Tibial nerve (tissue), 4 donors: Measurements from ENCODE around the gene ZNF234. TPM values are rescaled to one million over a fixed set of nuclear protein-coding genes. Genes with fewer than 3 reads are reported as not detected.
"Not testable (repeated sequence)": the region's sequence is repeated elsewhere in the genome, so short reads cannot be mapped to it uniquely, and the experiment has no call there.

ENCODE experiments used
- DNase-seq, 2 donors: peaks; one replicate each; pipeline ENCODE4 v3.0.0-alpha.2; 2019; ENCODE audit warnings: low spot score in 2 of 2
- H3K27ac ChIP-seq, 4 donors: fragments of 200-600 bp; sonication (generic) in 3 of 4; one replicate each; pipeline ENCODE4 v1.5.1; 2017 to 2019; ENCODE audit warnings: mild to moderate bottlenecking in 1 of 4
- H3K27me3 ChIP-seq, 2 donors: fragments of 200-600 bp; sonication (generic) in 1 of 2; one replicate each; pipeline versions ENCODE4 v1.5.1 to v1.6.0; 2017 to 2019
- H3K36me3 ChIP-seq, 3 donors: fragments of 200-600 bp; sonication (generic); one replicate each; pipeline ENCODE4 v1.5.1; 2018 to 2019
- H3K4me1 ChIP-seq, 4 donors: fragments of 200-600 bp; sonication (generic) in 3 of 4; one replicate each; pipeline ENCODE4 v1.5.1; 2017 to 2019
- H3K4me3 ChIP-seq, 4 donors: fragments of 200-600 bp; sonication (generic) in 3 of 4; one replicate each; pipeline ENCODE4 v1.5.1; 2017 to 2019; ENCODE audit warnings: mild to moderate bottlenecking in 1 of 4, moderate library complexity in 1 of 4
- H3K9me3 ChIP-seq, 4 donors: fragments of 200-600 bp; sonication (generic) in 3 of 4; one replicate each; pipeline ENCODE4 v1.5.1; 2017 to 2019
- EP300 ChIP-seq, 2 donors: sonication (generic); formaldehyde crosslinking; IDR thresholded peaks; one replicate each; pipeline ENCODE4 v1.6.1; 2017; ENCODE audit warnings: antibody characterized with exemption in 2 of 2, mild to moderate bottlenecking in 1 of 2
- POLR2A ChIP-seq, 2 donors: fragments of 450-650 bp; IDR thresholded peaks; one replicate each; pipeline ENCODE4 v1.6.1; 2017; ENCODE audit warnings: antibody characterized with exemption in 2 of 2, mild to moderate bottlenecking in 2 of 2, moderate library complexity in 2 of 2
- WGBS, 2 donors: methylation state at CpG; one replicate each; pipeline ENCODE4 v1.1.5; 2018; 5-methylcytosine and 5-hydroxymethylcytosine counted together
- total RNA-seq, 4 donors: library from RNA; depleted of rRNA; stranded (reverse); fragments of >200 nt; gene quantifications; one replicate each; pipeline ENCODE4 v1.1.0, GENCODE V29; 2016
- TF ChIP-seq, protein P1 (sequence below), 5 experiments: fragments of 200-600 bp in 3 of 5; fragments of 450-650 bp in 2 of 5; sonication (generic) in 3 of 5; IDR thresholded peaks; one replicate each; pipeline ENCODE4 v1.5.1; 2016 to 2019; ENCODE audit warnings: antibody characterized with exemption in 5 of 5, mild to moderate bottlenecking in 3 of 5, moderate library complexity in 2 of 5

The ZNF234 gene
- total RNA-seq, 4 donors from 2014 or later = 6.9 to 7.9 (median 7.1) TPM

DNA sequence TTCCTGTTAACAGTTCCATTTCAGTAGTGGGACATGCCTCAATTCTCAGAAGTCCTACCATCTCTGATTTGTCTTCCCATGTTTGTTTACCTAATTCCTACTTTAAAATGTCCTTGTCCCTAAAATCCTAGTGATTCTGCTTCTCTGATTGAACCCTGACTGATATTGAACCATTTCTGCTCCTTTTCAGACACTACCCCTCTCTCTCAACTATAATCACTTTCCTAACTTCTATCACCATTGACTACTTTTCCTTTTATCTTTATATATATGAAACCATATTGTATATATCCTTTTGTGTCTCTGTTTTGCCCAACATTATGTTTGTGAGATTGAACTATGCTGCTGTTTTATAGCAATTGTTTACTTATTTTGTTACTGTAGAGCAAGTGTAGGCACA, 55.4 kb downstream of the ZNF234 start:
- no peaks in the 10 kb centered on the region for H3K27me3 ChIP-seq
- H3K4me1 ChIP-seq = no peaks in the 10 kb centered on the region
- TF ChIP-seq POLR2A (IDR thresholded peaks at IDR 0.05) (no peak), EP300 (IDR thresholded peaks at IDR 0.05) (no peak)
- H3K4me3 ChIP-seq = no peak overlapping the region
- H3K27ac ChIP-seq = no peak overlapping the region
- peaks cover 0 to 67% (median 7%) of the 10 kb centered on the region in 4 donors for H3K9me3 ChIP-seq
- DNase-seq = no peak
- H3K36me3 ChIP-seq = peaks cover 0 to 31% (median 0%) of the 10 kb centered on the region in 3 donors

DNA sequence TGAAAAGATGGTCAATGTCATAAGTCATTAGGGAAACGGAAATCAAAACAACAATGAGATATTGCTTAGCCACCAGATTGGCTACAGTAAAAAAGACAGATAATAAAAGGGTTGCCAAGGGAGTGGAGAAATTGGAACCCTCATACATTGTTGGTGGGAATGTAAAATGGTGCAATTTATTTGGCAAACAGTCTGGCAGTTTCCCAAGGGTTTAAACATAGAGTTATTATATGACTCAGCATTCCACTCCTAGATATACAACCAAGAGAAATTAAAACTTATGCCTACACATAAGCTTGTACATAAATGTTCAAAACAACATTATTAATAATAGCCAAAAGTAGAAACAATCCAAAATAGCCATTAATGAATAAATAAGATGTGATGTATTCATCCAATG, 61.1 kb downstream of the ZNF234 start:
- peaks cover 0 to 8% (median 0%) of the 10 kb centered on the region in 3 donors for H3K36me3 ChIP-seq
- TF ChIP-seq, protein P1, sequence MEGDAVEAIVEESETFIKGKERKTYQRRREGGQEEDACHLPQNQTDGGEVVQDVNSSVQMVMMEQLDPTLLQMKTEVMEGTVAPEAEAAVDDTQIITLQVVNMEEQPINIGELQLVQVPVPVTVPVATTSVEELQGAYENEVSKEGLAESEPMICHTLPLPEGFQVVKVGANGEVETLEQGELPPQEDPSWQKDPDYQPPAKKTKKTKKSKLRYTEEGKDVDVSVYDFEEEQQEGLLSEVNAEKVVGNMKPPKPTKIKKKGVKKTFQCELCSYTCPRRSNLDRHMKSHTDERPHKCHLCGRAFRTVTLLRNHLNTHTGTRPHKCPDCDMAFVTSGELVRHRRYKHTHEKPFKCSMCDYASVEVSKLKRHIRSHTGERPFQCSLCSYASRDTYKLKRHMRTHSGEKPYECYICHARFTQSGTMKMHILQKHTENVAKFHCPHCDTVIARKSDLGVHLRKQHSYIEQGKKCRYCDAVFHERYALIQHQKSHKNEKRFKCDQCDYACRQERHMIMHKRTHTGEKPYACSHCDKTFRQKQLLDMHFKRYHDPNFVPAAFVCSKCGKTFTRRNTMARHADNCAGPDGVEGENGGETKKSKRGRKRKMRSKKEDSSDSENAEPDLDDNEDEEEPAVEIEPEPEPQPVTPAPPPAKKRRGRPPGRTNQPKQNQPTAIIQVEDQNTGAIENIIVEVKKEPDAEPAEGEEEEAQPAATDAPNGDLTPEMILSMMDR (IDR thresholded peaks at IDR 0.05) = no peak
- no peak for TF ChIP-seq EP300 (IDR thresholded peaks at IDR 0.05)
- TF ChIP-seq POLR2A (IDR thresholded peaks at IDR 0.05) = no peak
- no peak overlapping the region for H3K27ac ChIP-seq
- peaks cover 0 to 3% (median 0%) of the 10 kb centered on the region in 4 donors for H3K4me1 ChIP-seq
- H3K27me3 ChIP-seq = no peaks in the 10 kb centered on the region
- peaks cover 0 to 70% (median 2%) of the 10 kb centered on the region in 4 donors for H3K9me3 ChIP-seq
- no peak for DNase-seq
- no peak overlapping the region for H3K4me3 ChIP-seq
- 67 to 79% methylated on average over 1 of the region's 1 CpG for WGBS, 2 donors

DNA sequence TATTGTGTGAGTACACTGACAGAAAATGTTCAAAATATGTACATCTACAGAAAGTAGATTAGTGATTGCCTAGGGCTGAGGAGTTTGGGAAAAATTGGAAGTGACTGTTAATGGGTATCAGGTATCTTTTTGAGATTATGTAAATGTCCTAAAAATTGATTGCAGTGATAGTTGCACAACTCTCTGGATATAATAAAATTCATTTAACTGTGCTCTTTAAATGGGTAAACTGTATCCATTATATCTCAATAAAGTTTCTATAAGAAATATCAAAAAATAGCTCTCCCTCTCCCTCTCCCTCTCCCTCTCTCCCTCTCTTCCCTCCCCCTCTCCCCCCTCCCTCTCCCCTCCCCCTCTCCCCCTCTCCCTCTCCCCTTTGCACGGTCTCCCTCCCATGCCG, 61.6 kb downstream of the ZNF234 start:
- peaks cover 0 to 69% (median 2%) of the 10 kb centered on the region in 4 donors for H3K9me3 ChIP-seq
- TF ChIP-seq, protein P1 (IDR thresholded peaks at IDR 0.05) = no peak
- TF ChIP-seq EP300 (IDR thresholded peaks at IDR 0.05) = no peak
- TF ChIP-seq POLR2A (IDR thresholded peaks at IDR 0.05) = no peak
- H3K36me3 ChIP-seq = peaks cover 0 to 8% (median 0%) of the 10 kb centered on the region in 3 donors
- H3K27ac ChIP-seq = no peak overlapping the region
- no peaks in the 10 kb centered on the region for H3K27me3 ChIP-seq
- WGBS, 2 donors = 93 to 100% methylated on average over 2 of the region's 2 CpGs
- peaks cover 0 to 5% (median 1%) of the 10 kb centered on the region in 4 donors for H3K4me1 ChIP-seq
- no peak for DNase-seq
- no peak overlapping the region for H3K4me3 ChIP-seq

DNA sequence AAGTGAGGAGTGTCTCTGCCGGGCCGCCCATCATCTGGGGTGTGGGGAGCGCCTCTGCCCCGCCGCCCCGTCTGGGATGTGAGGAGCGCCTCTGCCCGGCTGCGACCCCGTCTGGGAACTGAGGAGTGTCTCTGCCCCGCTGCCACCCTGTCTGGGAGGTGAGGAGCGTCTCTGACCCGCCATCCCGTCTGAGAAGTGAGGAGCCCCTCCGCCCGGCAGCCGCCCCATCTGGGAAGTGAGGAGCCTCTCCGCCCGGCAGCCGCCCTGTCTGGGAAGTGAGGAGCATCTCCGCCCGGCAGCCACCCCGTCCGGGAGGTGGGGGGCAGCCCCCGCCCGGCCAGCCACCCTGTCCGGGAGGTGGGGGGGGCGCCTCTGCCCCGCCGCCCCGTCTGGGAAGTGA, 62.5 kb downstream of the ZNF234 start:
- H3K36me3 ChIP-seq, H3K4me3 ChIP-seq, H3K27ac ChIP-seq, H3K27me3 ChIP-seq, DNase-seq: not testable (repeated sequence)
- Histone ChIP-seq H3K9me3 (peaks cover 0 to 60% (median 2%) of the 10 kb centered on the region in 4 donors), H3K4me1 (peaks cover 0 to 11% (median 2%) of the 10 kb centered on the region in 4 donors)
- 92 to 95% methylated on average over 20 to 28 of the region's 31 CpGs for WGBS, 2 donors

DNA sequence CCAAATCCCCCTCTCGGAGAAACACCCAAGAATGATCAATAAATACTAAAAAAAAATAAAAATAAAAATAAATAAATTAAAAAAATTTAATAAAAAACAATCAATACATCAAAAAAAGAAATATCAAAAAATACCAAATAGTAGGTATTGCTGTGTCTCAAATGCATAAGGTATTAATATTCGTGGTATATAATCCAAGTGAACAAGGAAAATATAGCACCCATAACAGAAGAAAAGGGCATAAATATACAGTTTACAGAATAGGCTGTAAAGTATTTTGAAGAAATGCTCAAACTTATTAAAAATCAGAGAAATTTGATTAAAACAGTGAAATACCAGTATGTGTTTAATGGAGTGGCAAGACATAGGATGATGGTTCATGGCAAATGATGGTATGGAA, 63.4 kb downstream of the ZNF234 start:
- Histone ChIP-seq H3K4me3 (no peak overlapping the region), H3K9me3 (peaks cover 0 to 56% (median 2%) of the 10 kb centered on the region in 4 donors), H3K27me3 (no peaks in the 10 kb centered on the region), H3K36me3 (no peaks in the 10 kb centered on the region), H3K27ac (no peak overlapping the region), H3K4me1 (peaks cover 0 to 11% (median 2%) of the 10 kb centered on the region in 4 donors)
- TF ChIP-seq POLR2A (IDR thresholded peaks at IDR 0.05) (no peak), EP300 (IDR thresholded peaks at IDR 0.05) (no peak)
- TF ChIP-seq, protein P1 (IDR thresholded peaks at IDR 0.05) = no peak
- 85% methylated on average over 2 of the region's 2 CpGs for WGBS, 2 donors
- DNase-seq = no peak

DNA sequence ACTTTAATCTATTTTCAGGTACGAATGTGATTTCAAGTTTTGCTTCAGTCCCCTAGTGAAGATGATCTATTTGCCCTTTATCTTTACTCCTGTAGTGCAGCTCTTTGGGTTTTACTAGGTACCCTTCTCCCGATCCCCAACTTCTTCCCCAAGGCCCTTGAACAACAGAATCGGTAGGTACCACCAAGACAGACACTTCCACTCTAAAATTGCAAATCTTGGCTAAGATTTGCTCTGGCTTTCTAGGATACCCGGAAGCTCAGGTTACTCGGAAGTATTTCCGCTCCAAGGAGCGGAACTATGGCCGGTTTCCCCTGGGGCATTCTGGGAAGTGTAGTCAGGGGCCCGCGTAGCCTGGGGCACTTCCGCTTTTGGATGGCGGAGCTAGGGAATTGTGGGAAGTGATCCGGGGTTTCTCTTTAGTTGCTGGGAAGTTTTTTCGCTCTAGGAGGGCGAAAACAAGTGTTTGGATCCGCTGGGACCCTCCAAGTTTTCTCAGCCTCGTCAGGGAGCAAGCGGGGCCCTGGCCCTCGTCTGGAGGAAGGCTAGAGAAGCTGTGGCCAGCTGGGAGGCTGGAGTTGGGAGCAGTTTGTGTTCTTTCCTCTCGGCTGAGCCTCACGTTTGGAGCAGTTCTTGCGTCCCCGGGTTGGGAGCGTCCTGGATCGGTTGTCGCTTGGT, 65.9 kb downstream of the ZNF234 start:
- no peaks in the 10 kb centered on the region for H3K36me3 ChIP-seq
- peaks cover 0 to 37% (median 2%) of the 10 kb centered on the region in 4 donors for H3K9me3 ChIP-seq
- peak; percentile 62 to 85 for DNase-seq
- H3K27ac ChIP-seq = peak overlapping the region; percentile 40 to 94 (median 87)
- 3 to 5% methylated on average over 23 to 26 of the region's 26 CpGs for whole genome bisulfite sequencing, 2 donors
- H3K4me3 ChIP-seq = peak overlapping the region; percentile 47 to 76 (median 67)
- H3K4me1 ChIP-seq = peaks cover 0 to 13% (median 2%) of the 10 kb centered on the region in 4 donors
- H3K27me3 ChIP-seq = no peaks in the 10 kb centered on the region
- TF ChIP-seq POLR2A (IDR thresholded peaks at IDR 0.05) = peak in 1 of 2 donors; percentile 8
- peak in 1 of 2 donors; percentile 87 for TF ChIP-seq EP300 (IDR thresholded peaks at IDR 0.05)
- TF ChIP-seq, protein P1 (IDR thresholded peaks at IDR 0.05) = no peak
